DMS114 treated with DMSO at 0.1 percent for 48 hours (cell line): ENCODE data around the gene ITGA7.

ENCODE experiments used
- DNase-seq: peaks from one replicate; lab custom pipeline; 2025; ENCODE audit not compliant: unreplicated experiment; lab: John Stamatoyannopoulos, UW

ITGA7 gene

GRCh38 chr12:55702861-55703260 is 4.8 kb downstream of the ITGA7 start:
- DNase-seq: no peak

GRCh38 chr12:55700255-55701018 is 7.3 kb downstream of the ITGA7 start:
- DNase-seq: no peak

GRCh38 chr12:55699471-55700055 is 8.1 kb downstream of the ITGA7 start:
- DNase-seq: no peak

GRCh38 chr12:55698965-55699364 is 8.7 kb downstream of the ITGA7 start:
- DNase-seq: no peak

GRCh38 chr12:55698241-55698955 is 9.3 kb downstream of the ITGA7 start:
- no peak for DNase-seq

GRCh38 chr12:55697686-55698085 is 10.0 kb downstream of the ITGA7 start:
- no peak for DNase-seq

GRCh38 chr12:55696796-55697462 is 10.8 kb downstream of the ITGA7 start:
- DNase-seq: no peak

GRCh38 chr12:55696141-55696540 is 11.6 kb downstream of the ITGA7 start:
- DNase-seq: no peak

- DNase-seq: no peak
These were observed 12.4 kb downstream of the ITGA7 start for GRCh38 chr12:55695349-55695748.

- no peak for DNase-seq
These were observed 13.1 kb downstream of the ITGA7 start for GRCh38 chr12:55694651-55695050.

GRCh38 chr12:55694188-55694515 is 13.6 kb downstream of the ITGA7 start:
- no peak for DNase-seq

- DNase-seq: no peak
These were observed 14.1 kb downstream of the ITGA7 start for GRCh38 chr12:55693323-55694187.

GRCh38 chr12:55692631-55693322 is 14.9 kb downstream of the ITGA7 start:
- no peak for DNase-seq

GRCh38 chr12:55688716-55689655 is 18.7 kb downstream of the ITGA7 start:
- DNase-seq: no peak

- DNase-seq: no peak
These were observed 20.0 kb downstream of the ITGA7 start for GRCh38 chr12:55687746-55688145.

GRCh38 chr12:55686366-55687010 is 21.2 kb downstream of the ITGA7 start:
- no peak for DNase-seq

GRCh38 chr12:55685671-55686070 is 22.0 kb downstream of the ITGA7 start:
- DNase-seq: no peak

GRCh38 chr12:55684761-55685370 is 22.8 kb downstream of the ITGA7 start:
- no peak for DNase-seq
